HG02642 (cell line): ENCODE measurements around the gene PCNX2.
A peak's percentile ranks its signal among the peaks of the same experiment; 100 is the strongest.

ENCODE experiments used
- ATAC-seq: cut with Tn5 transposase; IDR thresholded peaks from one replicate; pipeline ENCODE4 v1.9.1; 2021; ENCODE audit warnings: mild to moderate bottlenecking; ENCODE audit not compliant: unreplicated experiment, poor library complexity

The PCNX2 gene

DNA sequence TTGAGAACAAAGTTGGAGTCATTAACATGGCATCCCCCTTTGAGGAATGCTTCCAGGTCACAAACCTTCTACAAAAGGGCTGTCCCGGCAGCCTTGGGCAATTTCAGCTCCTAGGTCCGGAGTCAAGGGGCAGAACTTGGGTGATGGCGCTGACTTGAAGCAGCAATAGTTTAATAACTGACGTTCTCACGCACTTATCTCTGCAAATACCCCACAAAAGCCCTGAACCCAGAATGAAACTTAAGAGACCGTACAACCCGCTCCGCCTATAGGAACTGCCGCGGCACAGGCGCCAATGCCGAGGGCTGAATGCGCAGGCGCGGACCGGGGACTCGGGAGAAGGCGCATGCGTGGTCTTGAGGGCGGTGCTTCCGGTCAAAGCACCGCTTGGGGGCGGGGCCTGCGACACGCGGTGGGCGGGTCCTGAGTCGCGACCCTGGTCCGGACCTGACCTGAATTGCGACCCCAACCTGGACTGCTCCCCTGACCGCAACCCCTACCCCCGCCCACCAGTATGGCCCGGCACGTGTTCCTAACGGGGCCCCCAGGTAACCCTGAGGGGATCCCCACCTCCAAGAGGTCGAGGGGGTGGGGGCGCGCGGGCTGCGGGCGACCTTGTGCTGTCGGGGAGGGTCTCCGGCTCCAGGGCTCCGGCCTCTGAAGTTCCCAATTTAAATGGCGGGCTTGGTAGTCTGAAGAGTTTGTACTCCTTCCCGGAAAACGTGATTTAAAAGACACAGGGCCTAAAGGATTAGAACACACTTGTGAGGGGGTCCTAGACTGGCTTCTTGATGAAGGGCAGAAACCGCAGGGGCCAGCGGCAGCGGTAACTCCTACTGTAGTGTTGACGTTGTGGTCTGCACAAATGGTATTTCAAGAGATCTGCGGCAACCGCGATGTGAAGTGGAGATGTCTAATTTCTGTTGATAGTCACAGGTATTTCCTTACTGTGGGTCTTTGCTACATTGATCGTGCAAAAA lies 345.0 kb downstream of the PCNX2 start, which contains the start of gene NTPCR:
Gene NTPCR, plus strand, starts transcription at position 415 of the 980 bp plus-strand sequence. Its CDS starts 100 bp downstream, at position 515.
- peak; percentile 85 for ATAC-seq

DNA sequence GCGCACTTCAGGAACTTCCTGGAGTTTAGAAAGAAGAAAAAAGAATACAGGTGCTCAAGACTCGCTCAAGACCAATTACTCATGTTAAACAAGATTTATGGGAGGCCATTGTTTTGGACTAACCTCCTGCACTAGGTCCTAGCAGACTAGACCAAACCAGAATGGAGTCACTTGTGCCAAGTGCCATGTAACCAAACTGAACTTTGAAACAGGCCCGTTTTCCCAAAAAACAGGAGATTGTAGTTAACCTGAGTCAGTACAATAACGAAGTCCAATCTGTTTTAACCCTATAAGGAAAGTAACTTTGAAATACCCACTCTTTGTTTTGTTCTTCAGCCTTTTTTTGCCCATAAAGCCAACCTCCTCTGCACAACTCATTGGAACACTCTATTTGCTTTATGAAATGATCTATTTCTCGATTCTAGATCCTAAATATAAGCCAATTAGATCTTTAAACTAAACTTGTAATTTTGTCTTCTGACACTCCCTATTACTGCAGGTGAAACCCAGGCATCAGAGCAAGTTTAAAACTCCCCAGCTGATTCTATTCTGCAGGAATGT lies 345.8 kb downstream of the PCNX2 start:
- no peak for ATAC-seq

DNA sequence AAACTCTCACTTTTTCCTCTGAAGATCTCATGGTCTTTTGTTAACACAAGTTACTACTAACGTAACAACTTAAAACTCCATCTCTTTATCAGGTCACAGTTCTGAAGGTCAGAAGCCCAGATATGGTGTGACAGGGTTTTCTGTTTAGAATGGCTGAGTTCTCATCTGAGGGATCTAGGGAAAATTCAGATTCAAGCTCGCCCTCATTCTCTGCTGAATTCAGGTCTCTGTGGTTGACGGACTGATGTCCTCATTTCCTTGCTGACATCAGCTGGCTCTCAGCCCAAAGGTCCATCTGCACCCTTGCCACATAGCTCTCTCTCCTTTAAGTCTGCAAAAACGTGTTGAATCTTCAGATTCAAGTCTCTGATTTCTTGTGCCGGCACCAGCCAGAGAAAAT lies 351.2 kb downstream of the PCNX2 start:
- no peak for ATAC-seq

DNA sequence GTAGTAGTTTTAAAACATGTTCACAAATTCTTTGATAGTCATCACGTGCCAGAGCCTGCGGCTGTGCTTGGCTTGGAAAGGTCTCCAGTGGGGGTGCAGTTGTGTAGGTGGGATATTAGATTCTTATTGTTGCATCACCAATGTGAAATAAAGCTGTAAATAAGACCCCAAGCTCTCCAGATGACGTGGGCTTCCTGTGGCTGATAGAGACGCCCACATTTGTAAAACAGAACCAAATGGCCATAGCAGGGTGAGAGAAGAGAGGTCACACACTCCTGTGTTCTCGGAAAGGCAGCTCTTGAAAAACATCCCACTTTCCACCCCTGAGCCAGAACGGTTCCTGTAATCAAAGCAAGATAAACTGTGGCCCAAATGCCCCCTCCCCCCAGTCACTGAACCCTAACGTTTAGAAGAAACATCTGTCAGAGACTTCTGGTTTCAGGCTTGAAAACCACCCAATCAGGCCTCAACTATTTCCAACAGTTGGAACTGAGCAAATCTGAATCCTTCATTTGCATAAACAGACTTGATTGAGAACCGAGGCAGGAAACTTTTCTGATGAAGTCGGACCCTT lies 351.8 kb downstream of the PCNX2 start:
- peak; percentile 65 for ATAC-seq

DNA sequence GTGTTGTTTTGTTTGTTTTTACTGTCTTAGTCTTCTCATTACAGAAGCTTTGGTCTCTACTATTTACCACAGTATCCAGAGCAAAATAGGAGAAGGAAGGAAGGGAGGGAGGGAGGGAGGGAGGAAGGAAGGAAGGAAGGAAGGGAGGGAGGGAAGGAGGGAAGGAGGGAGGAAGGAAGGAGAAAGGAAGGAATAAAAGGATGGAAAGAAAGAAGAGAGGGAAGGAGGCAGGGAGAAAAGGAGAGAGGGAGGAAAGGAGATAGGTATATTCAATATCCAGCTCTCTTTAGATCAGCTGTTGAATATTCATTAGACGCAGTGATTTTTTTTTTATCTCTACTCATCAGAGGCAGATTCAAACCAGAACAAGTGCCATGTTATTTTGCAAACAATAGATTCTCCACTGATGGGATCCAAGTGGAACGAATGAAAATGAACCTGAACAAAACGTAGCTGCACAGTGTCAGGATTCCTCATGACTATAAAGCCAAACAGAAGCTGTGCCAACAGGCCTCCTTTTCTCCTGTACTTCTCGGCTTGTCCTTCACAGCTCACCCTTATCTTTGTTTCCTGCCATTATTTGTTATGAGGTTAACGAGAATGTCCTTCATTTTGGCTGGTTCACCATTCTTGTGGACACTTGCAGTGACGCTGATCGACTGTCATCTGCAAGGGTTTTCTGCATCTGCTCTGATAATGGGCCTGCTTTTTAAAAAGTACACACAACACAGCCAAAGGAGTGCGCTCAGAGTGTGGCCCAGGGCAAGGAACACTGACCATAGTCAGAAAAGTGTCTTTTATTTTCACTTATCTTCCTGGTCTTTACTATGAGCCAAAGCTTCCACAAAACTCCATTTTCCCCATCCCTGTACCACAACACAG lies 352.9 kb downstream of the PCNX2 start:
- ATAC-seq = no peak

DNA sequence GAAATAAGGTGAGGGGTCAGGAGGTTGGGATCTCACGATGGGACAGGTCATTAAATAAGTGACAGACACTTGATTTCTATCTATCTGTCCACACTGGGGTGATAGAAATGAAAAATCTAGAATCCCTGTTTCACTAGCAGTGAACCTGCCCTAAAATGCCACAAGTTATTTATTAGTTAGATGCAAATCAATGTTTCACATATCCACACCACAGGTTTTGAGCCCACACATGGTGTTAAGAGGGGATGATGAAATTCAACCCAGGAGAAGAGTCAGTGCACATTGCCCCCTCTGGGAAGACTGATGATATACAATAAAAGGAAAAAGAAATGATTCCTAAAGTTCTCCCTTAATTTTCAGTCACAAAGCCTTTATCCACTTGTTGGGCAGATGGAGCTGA lies 355.3 kb downstream of the PCNX2 start:
- ATAC-seq = peak; percentile 54

DNA sequence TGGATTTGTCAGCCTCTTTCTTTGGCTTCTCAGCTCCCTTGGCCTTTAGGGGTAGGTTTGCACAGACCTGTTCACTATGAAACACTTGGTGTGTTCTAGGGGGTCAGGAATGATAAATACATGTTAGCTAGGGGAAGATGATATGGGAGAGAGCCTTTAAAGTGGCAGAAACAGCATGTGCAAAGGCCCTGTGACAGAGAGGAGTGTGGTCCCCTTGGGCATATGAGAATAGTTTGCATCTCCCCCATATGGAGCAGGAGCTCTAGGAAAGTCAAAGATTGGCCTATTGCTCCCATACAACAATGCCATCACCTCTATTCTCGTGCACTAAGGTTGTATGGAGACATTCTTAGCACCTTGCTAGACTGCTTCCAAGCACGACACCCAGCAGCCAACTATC lies 355.8 kb downstream of the PCNX2 start:
- ATAC-seq = no peak

DNA sequence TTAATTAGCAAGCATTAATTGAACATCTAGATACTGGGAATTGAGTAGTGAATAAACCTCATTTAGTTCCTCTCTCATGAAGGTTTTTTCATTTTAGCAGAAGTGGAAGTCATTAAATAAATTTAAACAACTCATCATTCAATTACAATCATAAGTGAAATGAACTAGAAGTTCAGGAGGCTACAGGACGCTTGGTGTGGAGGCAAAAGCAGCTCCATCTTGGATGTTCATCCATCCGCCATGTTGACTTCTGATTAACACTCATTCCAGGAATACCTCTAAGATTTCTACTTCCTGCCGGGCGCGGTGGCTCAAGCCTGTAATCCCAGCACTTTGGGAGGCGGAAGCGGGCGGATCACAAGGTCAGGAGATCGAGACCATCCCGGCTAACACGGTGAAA lies 356.6 kb downstream of the PCNX2 start:
- no peak for ATAC-seq

DNA sequence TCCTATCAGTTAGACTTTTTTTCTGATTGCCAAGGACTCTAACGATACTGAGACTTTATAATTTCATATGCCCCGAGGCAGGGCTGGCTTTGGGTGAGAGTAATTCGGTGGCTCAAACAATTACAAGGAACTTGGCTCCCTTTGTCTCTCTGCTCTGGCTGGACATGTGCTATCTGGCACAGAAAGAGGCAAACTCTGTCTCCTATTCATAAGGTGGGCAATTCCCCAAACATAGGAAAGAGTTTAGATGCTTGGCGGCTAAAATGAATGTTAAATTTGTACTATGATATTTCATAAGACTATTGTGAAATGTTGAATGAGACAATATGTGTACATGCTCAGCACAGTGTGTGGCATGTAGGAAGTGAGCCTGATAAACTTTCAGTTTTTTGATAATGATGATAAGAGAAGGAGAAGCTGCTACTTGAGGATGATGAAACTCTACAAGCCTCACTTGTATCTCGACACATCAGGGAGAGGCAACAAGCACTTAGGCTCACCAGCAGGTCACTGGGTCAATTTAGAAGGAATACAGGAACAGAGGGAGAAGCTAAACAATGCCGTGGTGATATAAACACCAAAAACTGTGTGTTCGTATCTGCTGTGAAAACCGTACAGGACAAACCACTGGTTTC lies 357.7 kb downstream of the PCNX2 start:
- ATAC-seq = no peak

DNA sequence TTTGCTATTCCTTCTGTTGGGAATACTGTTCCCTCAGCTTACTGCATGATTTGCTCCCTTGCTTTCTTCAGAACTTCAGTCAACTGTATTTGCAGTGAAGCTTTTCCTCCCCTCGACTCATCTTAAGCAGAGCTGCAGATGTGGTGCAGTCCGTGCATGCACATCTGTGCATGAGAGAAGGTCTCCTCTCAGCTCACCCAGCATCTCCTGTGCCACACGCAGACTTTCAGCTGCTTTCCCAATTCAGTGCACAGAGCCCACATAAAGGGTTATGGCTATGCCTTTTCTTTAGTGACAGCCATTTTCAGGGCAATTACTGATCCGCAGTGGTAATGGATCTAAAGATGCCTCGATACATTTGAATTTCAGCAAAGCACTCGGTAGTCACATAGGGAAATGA lies 358.6 kb downstream of the PCNX2 start:
- ATAC-seq = no peak
